ENCODE data around the gene UBQLN4. TPM values are rescaled to one million over a fixed set of nuclear protein-coding genes. Genes with fewer than 3 reads are reported as not detected.

Gene UBQLN4
- total and polyA plus RNA-seq, 5 experiments from 2014 or later = 6.9 to 34.8 (median 9.7) TPM

GRCh38 chr1:156024801-156025200, 28.8 kb downstream of the UBQLN4 start:
- H3K4me3 Mint-ChIP-seq = no peak overlapping the region
- DNase-seq (no peak), ATAC-seq (no peak)
- H3K27ac Mint-ChIP-seq = no peak overlapping the region
- H3K36me3 Mint-ChIP-seq = peaks cover 0 to 6% (median 0%) of the 10 kb centered on the region in 3 donors
- no peaks in the 10 kb centered on the region for H3K9me3 Mint-ChIP-seq
- POLR2A ChIA-PET = no interaction called here
- H3K27me3 Mint-ChIP-seq = peaks cover 0 to 7% (median 4%) of the 10 kb centered on the region in 5 donors
- peaks cover 7 to 20% (median 14%) of the 10 kb centered on the region in 4 donors for H3K4me1 Mint-ChIP-seq

- POLR2A ChIA-PET = interaction anchor here (0.5 to 2.7 kb wide), 4 partner anchors 30 to 84 kb away, joined by 4 to 12 read pairs (median 5); partner anchors contain the start of genes LAMTOR2 and UBQLN4
- Mint-ChIP-seq H3K9me3 (no peaks in the 10 kb centered on the region), H3K4me3 (peak overlapping the region in 8 of 10 donors; percentile 22 to 92 (median 46)), H3K27me3 (peaks cover 0 to 7% (median 4%) of the 10 kb centered on the region in 5 donors), H3K4me1 (peaks cover 15 to 37% (median 27%) of the 10 kb centered on the region in 4 donors), H3K36me3 (peaks cover 0 to 32% (median 4%) of the 10 kb centered on the region in 3 donors), H3K27ac (peak overlapping the region in 5 of 10 donors; percentile 29 to 75 (median 70))
- DNase-seq (no peak), ATAC-seq (no peak)
These were observed 31.6 kb downstream of the UBQLN4 start for GRCh38 chr1:156021954-156022353.

- POLR2A ChIA-PET = interaction anchor here (0.5 to 2.7 kb wide), 6 partner anchors 31 to 898 kb away, joined by 3 to 12 read pairs (median 4); partner anchors contain the start of genes ARHGEF2, LAMTOR2 and UBQLN4
These were observed 32.5 kb downstream of the UBQLN4 start for GRCh38 chr1:156021093-156021428.

GRCh38 chr1:156020293-156021092, 33.1 kb downstream of the UBQLN4 start, which contains the start of gene SSR2:
TSS of gene SSR2 (minus strand) at chr1:156020951. CDS start at chr1:156020167, 784 bp downstream.
- ATAC-seq = peak; percentile 99 to 100
- Mint-ChIP-seq H3K9me3 (no peaks in the 10 kb centered on the region), H3K4me3 (peak within 1 kb of the TSS; percentile 90 to 99 (median 98)), H3K36me3 (peaks cover 0 to 46% (median 4%) of the 10 kb centered on the region in 3 donors), H3K4me1 (peaks cover 16 to 33% (median 24%) of the 10 kb centered on the region in 4 donors), H3K27me3 (peaks cover 0 to 5% (median 4%) of the 10 kb centered on the region in 5 donors), H3K27ac (peak within 1 kb of the TSS; percentile 87 to 98 (median 98))
- peak; percentile 65 to 92 (median 84) for DNase-seq
- POLR2A ChIA-PET = interaction anchor here (0.9 to 2.7 kb wide), 5 partner anchors 33 to 192 kb away, joined by 3 to 12 read pairs (median 4); partner anchors contain the start of genes ARHGEF2, LAMTOR2, PMF1 and UBQLN4

More at GRCh38 chr1:156021093-156021428, 32.5 kb downstream of the UBQLN4 start:
- DNase-seq = no peak
- H3K36me3 Mint-ChIP-seq = peaks cover 0 to 40% (median 4%) of the 10 kb centered on the region in 3 donors
- peaks cover 16 to 37% (median 26%) of the 10 kb centered on the region in 4 donors for H3K4me1 Mint-ChIP-seq
- peaks cover 0 to 7% (median 4%) of the 10 kb centered on the region in 5 donors for H3K27me3 Mint-ChIP-seq
- H3K9me3 Mint-ChIP-seq = no peaks in the 10 kb centered on the region
- peak overlapping the region; percentile 90 to 99 (median 98) for H3K4me3 Mint-ChIP-seq
- ATAC-seq = no peak
- H3K27ac Mint-ChIP-seq = peak overlapping the region; percentile 87 to 98 (median 98)

- Mint-ChIP-seq H3K4me1 (peaks cover 13 to 33% (median 24%) of the 10 kb centered on the region in 4 donors), H3K9me3 (no peaks in the 10 kb centered on the region), H3K27ac (peak overlapping the region; percentile 87 to 98 (median 96)), H3K4me3 (peak overlapping the region; percentile 90 to 99 (median 98)), H3K36me3 (peaks cover 0 to 48% (median 4%) of the 10 kb centered on the region in 3 donors), H3K27me3 (peaks cover 0 to 1% (median 0%) of the 10 kb centered on the region in 5 donors)
- no peak for ATAC-seq
- no peak for DNase-seq
- POLR2A ChIA-PET = interaction anchor here (1.2 to 2.7 kb wide), 3 partner anchors 34 to 193 kb away, joined by 4 to 12 read pairs (median 5); partner anchors contain the start of genes ARHGEF2, LAMTOR2, PMF1 and UBQLN4
These were observed 33.7 kb downstream of the UBQLN4 start for GRCh38 chr1:156019946-156020292.

GRCh38 chr1:156014829-156015228, 38.8 kb downstream of the UBQLN4 start:
- POLR2A ChIA-PET = no interaction called here
- Mint-ChIP-seq H3K27me3 (no peaks in the 10 kb centered on the region), H3K36me3 (peaks cover 9 to 92% (median 21%) of the 10 kb centered on the region in 3 donors), H3K27ac (peak overlapping the region in 5 of 10 donors; percentile 43 to 76 (median 56)), H3K9me3 (no peaks in the 10 kb centered on the region), H3K4me1 (peaks cover 16 to 23% (median 18%) of the 10 kb centered on the region in 4 donors), H3K4me3 (no peak overlapping the region)
- ATAC-seq (no peak), DNase-seq (no peak)

- DNase-seq (no peak), ATAC-seq (no peak)
- Mint-ChIP-seq H3K36me3 (peaks cover 9 to 89% (median 22%) of the 10 kb centered on the region in 3 donors), H3K4me3 (no peak overlapping the region), H3K27ac (no peak overlapping the region), H3K27me3 (no peaks in the 10 kb centered on the region), H3K4me1 (peaks cover 0 to 15% (median 8%) of the 10 kb centered on the region in 4 donors), H3K9me3 (no peaks in the 10 kb centered on the region)
- POLR2A ChIA-PET = no interaction called here
These were observed 41.4 kb downstream of the UBQLN4 start for GRCh38 chr1:156012051-156012817.

GRCh38 chr1:156009404-156009803, 44.2 kb downstream of the UBQLN4 start:
- no peak overlapping the region for H3K4me3 Mint-ChIP-seq
- ATAC-seq (no peak), DNase-seq (no peak)
- peaks cover 13 to 27% (median 20%) of the 10 kb centered on the region in 4 donors for H3K4me1 Mint-ChIP-seq
- no peaks in the 10 kb centered on the region for H3K27me3 Mint-ChIP-seq
- H3K27ac Mint-ChIP-seq = peak overlapping the region in 6 of 10 donors; percentile 34 to 85 (median 46)
- H3K9me3 Mint-ChIP-seq = no peaks in the 10 kb centered on the region
- H3K36me3 Mint-ChIP-seq = peaks cover 9 to 69% (median 20%) of the 10 kb centered on the region in 3 donors
- POLR2A ChIA-PET = no interaction called here

GRCh38 chr1:156006666-156007376, 46.8 kb downstream of the UBQLN4 start:
- H3K36me3 Mint-ChIP-seq = peaks cover 8 to 43% (median 17%) of the 10 kb centered on the region in 3 donors
- H3K4me3 Mint-ChIP-seq = no peak overlapping the region
- POLR2A ChIA-PET = interaction anchor here (1.0 kb wide), 1 partner anchor 348 kb away, joined by 3 read pairs; no protein-coding TSS in a partner anchor
- H3K9me3 Mint-ChIP-seq = no peaks in the 10 kb centered on the region
- ATAC-seq = no peak
- H3K27me3 Mint-ChIP-seq = no peaks in the 10 kb centered on the region
- DNase-seq = no peak
- peaks cover 13 to 24% (median 18%) of the 10 kb centered on the region in 4 donors for H3K4me1 Mint-ChIP-seq
- H3K27ac Mint-ChIP-seq = peak overlapping the region in 7 of 10 donors; percentile 12 to 86 (median 43)

GRCh38 chr1:156004843-156005584, 48.6 kb downstream of the UBQLN4 start:
- Mint-ChIP-seq H3K36me3 (peaks cover 0 to 26% (median 5%) of the 10 kb centered on the region in 3 donors), H3K27ac (peak overlapping the region; percentile 34 to 92 (median 82)), H3K9me3 (no peaks in the 10 kb centered on the region), H3K27me3 (no peaks in the 10 kb centered on the region), H3K4me1 (peaks cover 13 to 24% (median 16%) of the 10 kb centered on the region in 4 donors), H3K4me3 (peak overlapping the region in 8 of 10 donors; percentile 25 to 68 (median 50))
- ATAC-seq = peak; percentile 64 to 79
- DNase-seq = peak in 3 of 10 donors; percentile 15 to 39 (median 18)
- POLR2A ChIA-PET = interaction anchor here (0.5 kb wide), 1 partner anchor 110 kb away, joined by 3 read pairs; no protein-coding TSS in a partner anchor

- POLR2A ChIA-PET = interaction anchor here (0.6 kb wide), 1 partner anchor 26 kb away, joined by 3 read pairs; no protein-coding TSS in a partner anchor
- Mint-ChIP-seq H3K36me3 (peaks cover 0 to 16% (median 5%) of the 10 kb centered on the region in 3 donors), H3K27me3 (no peaks in the 10 kb centered on the region), H3K27ac (peak overlapping the region in 4 of 10 donors; percentile 11 to 58 (median 42)), H3K4me1 (peaks cover 11 to 24% (median 15%) of the 10 kb centered on the region in 4 donors), H3K9me3 (no peaks in the 10 kb centered on the region), H3K4me3 (no peak overlapping the region)
- no peak for ATAC-seq
- DNase-seq = no peak
These were observed 49.7 kb downstream of the UBQLN4 start for GRCh38 chr1:156003923-156004188.
